NCI-H1694 (cell line): Measurements from ENCODE around the gene ARHGAP21.
"Not testable (repeated sequence)": the region's sequence is repeated elsewhere in the genome, so short reads cannot be mapped to it uniquely, and the experiment has no call there.

Source experiments
- DNase-seq: peaks from one replicate; lab custom pipeline; 2025; lab: John Stamatoyannopoulos, UW

Gene ARHGAP21

DNA sequence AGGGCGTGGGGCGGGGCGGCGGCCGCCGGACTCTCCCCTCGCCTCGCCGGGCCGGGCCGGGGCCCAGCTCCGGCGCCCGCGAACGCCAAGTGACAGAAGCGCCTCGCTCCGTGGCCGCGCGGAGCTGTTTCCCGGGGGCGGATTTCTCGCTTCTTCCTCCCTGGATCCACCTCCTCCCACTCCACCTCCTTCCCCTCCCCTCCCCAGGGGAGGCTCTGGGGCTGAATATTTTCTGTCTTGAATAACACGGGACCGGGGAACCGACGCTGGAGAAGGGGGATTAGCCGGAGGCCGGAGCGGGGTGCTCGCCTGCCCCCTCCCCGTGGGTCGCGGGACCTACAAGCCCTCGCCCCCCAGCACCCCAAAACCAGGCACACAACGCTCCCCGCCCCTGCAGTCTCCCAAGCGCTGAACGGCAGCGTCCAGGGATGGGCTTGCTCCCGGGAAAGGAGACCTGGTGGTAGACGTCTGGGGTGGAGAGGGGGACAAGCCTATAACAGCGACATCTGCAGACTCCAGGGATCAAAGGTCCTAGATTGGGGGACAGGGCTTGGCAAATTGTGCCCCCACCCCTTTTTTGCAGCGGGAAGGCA lies at the start of gene ARHGAP21:
ARHGAP21 (minus strand) TSS at position 100 of the 593 bp plus-strand sequence. CDS start 1,988 bp downstream, outside the sequence.
- DNase-seq: peak; percentile 40

DNA sequence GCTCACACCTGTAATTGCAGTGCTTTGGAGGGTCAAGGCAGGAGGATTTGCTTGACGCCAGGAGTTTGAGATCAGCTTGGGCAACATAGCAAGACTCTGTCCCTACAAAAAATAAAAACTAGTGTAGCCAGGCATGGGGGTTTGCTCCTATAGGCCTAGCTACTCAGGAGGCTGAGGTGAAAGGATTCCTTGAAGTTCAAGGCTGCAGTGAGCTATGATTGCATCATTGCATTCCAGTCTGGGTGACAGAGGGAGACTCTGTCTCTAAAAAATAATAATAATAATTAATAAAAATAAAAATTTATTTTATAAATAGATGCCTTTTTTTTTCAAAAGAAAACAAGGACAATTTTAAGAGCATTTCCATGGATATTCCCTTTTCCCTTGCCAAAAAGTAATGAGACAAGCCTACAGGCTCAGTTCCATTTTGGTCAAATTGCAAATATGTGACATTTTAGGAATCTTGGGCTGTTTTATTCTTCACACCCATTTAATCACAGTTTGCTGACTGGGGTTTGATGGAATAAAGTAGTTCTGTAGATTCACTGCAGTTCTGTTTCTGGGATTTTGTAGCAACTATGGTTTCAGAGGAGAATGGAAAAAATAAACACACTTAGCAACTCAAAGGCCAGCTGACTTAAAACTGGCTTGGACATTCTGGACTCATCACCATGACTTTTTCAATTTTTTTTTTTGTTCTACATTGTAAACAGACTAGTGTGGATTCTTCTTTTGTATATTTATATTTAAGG lies 48.4 kb upstream of the ARHGAP21 start:
- DNase-seq: no peak

DNA sequence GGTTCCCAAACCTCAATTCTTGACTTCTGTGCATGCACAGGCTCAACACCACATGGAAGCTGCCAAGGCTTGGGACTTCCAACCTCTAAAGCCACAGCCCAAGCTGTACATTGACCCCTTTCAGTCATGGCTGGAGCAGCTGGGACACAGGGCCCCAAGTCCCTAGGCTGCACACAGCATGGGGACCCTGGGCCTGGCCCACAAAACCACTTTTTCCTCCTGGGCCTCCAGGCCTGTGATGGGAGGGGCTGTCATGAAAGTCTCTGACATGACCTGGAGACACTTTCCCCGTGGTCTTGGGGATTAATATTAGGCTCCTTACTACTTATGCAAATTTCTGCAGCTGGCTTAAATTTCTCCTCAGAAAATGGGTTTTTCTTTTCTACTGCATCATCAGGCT lies 41.3 kb upstream of the ARHGAP21 start:
- DNase-seq: not testable (repeated sequence)

DNA sequence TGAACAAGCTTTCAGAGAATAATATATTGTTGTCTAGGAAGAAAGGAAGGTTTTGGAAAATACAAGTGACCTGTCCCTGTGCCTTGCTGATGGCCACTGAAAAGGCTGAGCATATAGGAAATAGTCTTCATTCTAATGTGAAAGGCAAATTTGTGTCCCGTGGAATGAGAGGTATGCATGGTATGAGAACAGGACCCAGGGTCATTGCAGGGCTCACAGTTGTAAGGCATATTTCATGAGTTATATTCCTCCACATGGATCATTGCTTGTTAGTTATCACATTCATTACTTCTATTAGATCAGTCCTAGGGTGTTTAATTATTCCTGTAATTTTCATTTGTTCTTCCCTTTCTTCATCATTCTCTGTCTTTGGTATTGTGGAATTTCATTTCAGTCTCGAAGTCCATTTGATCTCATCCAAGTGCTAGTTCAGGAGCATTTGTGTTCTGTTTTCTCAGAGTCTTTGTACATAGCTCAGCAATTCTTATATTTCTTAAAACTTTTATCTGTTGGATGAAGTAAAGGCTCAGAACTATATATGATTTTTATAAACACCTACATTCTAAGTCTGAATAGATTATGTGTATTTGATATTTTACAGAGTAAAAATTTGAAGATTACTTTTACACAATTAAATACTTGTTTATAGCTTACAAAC lies 39.4 kb upstream of the ARHGAP21 start:
- DNase-seq: no peak

DNA sequence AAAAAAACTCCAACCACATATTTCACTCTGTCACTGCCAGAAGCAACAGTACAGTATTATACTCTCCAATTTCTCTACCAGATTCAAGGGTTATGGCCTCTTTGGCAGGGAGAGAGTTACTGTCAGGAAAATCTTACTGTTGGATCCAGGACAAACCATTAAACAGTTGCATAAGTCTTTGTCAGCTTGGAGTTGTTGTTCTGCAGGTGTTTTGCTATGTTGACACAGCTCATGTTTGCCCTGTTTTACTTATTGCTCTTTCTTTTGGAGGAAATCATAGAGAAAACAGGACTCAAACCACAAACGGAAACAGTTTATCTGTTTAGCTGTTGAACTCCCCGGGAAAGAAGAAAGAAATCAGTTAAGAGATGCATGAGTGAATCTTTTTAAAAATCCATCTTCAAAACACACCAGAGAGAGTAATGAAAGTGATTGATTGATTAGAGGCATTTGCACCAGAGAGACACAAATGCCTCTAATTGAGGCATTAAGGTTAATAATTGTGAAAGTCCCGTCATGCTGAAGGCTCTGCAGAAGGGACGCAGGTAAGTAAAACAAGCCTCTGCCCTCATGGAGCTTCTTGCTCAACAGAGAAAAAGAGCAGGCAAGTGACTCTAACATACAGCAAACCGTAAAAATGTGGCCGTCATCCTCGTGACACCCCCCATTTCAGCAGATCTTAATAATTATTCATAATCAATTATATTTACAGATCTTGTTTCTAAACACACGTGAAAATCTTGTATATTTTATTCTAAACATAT lies 38.7 kb upstream of the ARHGAP21 start:
- no peak for DNase-seq

DNA sequence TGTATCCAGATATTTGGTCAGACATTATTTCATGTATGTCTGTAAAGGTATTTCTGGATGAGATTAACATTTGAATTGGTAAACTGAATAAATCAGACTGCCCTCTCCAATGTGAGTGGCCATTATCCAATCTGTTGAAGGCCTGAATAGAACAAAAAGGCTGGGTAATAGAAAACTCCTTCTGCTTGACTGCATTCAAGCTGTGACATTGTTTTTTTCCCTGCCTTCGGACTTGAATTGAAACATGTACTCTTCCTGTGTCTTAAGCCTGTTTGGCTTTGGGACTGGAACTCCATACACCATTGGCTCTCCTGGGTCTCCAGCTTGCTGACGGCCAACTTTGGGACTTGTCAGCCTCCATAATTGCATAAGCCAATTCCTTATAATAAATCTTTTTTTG lies 36.0 kb upstream of the ARHGAP21 start:
- no peak for DNase-seq

DNA sequence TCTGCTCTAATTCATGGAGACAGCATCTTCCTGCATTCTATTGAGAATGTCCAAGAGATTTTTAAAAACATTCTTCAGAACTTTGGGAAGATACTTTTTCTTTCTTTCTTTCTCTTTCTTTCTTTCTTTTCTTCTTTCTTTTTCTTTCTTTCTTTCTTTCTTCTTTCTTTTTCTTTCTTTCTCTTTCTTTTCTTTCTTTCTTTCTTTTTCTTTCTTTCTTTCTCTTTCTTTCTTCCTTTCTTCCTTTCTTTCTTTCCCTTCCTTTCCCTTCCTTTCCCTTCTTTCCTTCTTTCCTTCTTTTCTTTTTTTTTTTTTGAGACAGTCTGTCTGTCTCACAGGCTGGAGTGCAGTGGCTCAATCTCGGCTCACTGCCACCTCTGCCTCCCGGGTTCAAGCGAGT lies 34.6 kb upstream of the ARHGAP21 start:
- DNase-seq: not testable (repeated sequence)

DNA sequence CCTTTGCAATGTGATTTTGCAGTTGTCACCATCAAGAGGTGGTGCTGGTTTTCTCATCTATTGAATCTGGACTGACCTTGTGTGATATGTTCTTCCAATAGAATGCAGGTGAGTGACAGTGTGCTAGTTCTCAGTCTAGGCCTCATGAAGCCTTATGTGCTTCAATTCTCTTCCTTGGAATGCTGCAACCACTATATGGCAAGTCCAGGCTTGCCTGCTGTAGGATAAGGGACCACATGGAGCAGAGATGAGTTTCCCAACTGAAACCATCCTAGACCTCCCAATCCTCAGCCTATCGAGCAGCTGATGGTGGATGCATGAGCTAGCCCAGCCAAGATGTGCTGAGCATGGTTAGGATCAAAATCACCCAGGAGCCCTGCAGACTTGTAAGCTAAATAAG lies 32.6 kb upstream of the ARHGAP21 start:
- DNase-seq: no peak

DNA sequence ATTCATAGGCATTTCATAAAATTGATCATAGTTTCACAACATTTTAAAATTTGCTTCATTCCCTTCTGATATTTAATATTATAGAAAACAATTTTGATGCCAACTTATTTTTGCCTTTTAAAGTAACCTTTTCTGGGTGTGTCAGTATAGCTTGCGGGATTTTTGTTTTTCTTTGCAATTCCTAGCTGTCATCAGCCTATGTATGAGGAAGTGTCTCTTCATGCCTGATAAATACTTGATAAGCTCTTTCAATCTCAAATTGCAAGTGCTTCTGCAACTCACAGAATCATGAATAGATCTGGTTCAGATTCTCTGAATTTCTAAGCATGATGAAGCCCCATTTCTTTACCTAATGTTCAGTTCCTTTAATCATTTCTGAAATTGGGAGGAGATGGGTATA lies 28.0 kb upstream of the ARHGAP21 start:
- DNase-seq: no peak

DNA sequence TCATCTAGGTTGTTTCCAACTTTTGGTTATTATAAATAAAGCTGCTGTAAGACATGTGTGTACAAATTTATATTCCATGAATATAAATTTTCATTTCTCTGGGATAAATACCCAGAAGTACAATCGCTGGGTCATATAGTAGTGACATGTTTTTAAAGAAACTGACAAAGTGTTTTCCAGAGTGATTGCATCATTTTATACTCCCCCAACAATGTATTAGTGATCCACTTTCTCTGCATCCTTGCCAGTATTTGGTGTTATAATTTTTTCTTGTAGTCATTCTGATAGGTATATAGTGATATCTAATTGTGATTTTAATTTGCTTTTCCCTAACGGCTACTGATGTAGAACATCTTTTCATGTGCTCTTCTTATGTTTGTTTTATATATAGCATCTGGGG lies 27.0 kb upstream of the ARHGAP21 start:
- no peak for DNase-seq

DNA sequence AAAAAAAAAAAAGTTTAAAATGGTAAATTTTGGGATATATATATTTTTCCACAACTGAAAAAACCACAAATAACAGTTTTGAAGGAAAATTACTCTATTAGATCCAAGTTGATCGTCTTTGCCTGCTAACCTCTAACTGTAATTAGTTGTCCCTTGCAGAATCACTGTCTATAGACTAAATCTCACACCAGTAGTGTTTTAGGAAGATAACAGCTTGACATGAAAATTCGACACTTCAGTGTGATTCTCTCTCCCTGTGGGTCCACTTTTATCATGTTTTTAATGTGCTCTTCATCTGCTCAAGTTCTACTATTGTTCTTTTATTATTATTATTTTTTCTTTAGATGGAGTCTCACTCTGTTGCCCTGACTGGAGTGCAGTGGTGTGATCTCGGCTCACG lies 24.5 kb upstream of the ARHGAP21 start:
- DNase-seq: no peak

DNA sequence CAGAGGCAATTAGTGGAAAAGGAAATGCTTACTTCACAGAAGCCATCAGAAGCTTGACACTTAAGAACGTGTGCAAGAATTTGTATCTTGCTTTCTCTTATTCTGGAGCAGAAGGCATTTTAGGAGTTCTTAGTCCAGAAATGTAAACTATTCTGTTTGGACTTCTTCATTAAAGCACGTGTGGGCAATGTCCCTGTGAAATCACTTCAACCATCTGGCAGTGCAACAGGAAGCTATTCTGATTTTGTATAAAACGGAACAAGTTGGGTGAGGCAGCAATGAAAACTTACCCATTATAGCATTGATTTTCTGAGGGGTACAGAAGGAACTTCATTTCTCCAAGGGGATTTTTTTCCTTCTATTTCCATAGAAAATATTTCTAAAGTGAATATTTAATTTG lies 21.3 kb upstream of the ARHGAP21 start:
- DNase-seq: no peak

DNA sequence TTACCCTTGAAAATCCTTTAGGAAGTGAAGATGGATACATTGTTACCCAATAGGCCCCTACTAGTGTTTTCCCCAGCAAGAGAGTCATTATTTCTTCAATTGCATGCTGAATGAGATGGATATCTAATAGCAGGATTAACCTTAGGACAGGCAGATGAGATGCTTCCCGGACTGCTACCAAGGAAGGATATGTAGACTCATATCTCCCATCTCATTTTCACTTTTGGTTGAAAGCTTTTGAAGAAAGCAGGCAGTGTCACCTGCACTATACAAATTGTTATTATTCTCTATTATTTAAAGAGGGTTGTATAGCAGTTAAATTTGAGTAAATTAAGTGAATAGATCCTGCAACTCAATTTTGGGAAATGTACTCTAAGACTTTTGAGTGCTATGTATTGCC lies 17.0 kb upstream of the ARHGAP21 start:
- no peak for DNase-seq

DNA sequence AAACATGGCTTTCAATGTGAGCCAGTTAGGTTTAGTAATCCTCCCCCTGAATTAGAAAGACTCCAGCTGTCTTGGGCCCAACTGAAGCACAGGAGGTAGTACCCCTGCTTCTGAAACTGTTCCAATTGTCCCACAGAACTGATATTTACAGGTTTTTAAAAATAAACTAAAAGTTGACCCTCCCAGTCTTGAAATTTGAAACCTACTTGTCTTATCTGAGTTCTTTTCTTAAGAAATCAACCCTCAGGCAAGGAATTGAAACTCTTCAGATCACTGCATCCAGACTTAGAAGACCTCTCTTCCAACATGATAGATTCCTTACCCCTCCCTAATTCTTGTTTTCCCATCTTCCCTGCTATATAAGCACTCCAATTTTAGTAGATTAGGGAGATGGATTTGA lies 13.3 kb upstream of the ARHGAP21 start:
- DNase-seq: no peak

DNA sequence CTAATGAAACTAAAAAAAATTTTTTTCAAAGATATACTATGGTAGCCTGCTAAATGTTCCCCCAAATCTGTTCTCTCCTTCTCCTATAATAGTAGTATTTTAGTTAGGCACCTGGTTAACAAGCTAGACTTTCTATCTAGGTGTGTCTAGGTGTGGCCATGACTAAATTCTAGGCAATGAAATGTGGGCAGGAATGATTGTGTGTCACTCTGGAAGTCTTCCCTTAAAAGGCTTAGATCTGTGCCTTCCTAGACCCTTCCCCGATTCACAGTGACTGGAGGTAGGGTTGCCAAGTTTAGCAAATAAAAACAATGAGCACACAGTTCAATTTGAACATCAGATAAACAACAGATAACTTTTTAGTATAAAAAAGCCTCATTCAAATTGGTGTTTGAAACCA lies 8.3 kb upstream of the ARHGAP21 start:
- no peak for DNase-seq

DNA sequence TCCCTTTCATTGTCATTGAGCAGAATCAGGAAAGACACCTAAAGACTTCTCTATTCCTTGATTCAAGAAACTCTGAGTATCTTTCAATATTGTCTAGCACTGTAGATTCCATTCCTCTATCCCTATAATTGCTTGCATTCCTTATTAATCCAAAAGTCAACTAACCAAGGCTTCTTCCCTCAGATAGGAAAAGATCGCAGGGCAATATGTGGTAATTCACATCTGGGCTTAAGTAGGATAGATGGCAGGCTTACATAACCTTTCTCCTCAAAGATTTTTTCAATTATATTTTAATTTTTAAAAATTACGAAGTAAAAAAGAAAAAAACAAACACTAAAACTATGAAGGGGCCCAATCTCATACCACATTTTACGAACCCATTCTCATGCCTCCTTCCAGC lies 7.1 kb upstream of the ARHGAP21 start:
- no peak for DNase-seq

DNA sequence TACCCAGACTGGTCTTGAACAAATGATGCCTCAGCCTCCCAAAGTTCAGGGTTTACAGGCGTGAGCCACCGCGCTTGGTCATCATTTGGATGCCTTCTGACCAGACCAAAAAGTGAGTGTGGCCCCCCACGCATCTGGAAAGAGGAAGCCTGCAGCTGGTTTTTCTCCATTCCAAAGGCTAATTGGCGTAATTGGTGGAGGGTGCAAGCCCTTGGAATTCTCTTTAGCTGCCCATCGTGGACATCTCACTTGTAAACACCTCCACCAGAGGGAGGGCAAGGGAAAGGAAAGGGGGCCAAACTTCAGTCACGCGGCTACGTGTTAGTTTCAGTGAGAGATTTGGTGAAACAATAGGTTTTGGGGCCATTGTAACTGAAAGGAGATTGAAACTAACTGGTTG lies 4.1 kb upstream of the ARHGAP21 start:
- DNase-seq: no peak

DNA sequence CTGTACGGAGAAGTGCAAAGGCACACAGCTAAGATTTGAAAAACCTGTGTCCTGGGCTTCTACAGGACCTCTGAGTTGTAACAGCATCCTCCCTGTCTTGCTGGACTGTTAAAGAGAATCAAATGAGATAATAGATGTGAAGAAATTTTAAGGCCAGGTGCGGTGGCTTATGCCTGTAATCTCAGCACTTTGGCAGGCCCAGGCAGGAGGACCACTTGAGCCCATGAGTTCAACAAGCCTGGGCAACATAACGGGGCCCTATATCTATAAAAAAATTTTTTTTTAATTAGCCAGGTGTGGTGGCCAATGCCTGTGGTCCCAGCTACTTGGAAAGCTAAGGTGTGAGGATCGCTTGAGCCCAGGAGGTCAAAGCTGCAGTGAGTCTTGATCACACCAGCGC lies 2.9 kb upstream of the ARHGAP21 start:
- no peak for DNase-seq

DNA sequence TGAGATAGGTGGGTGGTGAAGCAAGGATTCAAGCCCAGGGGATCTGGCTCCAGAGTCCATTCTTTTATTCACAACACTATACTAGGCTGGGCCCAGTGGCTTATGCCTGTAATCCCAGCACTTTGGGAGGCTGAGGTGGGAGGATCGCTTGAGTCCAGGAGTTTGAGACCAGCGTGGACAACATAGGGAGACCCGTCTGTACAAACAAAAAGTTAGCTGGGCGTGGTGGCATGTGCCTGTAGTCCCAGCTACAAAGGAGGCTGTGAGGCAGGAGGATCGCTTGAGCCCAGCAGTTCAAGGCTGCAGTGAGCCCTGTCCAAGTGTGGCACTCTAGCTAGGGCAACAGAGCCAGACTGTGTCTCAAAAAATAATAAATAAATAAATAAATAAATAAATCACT lies 2.3 kb upstream of the ARHGAP21 start:
- not testable (repeated sequence) for DNase-seq

DNA sequence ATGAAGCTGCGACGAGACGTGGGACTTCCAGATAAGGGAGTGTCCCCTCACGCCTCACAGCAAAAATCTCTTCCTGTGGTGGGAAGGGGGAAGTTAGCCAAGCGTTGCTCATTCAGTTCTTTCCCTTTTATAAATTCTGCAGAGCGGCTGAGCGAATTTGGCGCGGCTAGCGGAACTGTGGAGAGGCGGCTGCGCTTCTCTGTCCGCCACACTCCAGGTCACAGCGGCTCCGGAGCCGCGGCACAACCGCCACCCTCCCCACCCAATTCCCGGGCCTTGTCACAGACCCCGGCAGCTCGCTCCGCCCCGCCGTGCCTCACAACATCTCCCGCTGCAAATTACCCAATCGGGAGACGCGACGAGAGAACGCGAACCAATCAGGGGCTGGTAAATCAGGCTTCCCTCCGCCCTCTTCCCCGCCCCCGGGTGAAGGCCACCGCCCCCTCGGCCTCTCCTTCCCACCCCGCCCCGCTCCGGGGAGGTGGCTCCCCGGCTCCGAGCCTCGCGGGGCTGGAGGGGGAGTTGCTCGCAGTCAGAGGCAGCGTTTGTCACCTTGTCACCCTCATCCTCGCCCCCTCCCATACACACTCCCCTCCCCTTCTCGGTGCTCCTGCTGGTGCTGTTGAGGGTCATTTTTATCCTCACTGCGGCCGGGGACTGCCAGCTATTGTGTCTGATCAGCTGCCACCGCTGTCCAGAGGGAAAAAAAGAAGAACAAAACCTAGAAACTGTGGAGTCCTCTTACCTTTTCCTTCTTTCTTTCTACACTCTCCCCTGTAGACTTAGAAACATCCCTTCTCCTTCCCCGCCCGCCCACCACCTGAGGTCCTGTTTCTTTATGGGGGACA lies 918 bp upstream of the ARHGAP21 start:
- DNase-seq: peak; percentile 90

DNA sequence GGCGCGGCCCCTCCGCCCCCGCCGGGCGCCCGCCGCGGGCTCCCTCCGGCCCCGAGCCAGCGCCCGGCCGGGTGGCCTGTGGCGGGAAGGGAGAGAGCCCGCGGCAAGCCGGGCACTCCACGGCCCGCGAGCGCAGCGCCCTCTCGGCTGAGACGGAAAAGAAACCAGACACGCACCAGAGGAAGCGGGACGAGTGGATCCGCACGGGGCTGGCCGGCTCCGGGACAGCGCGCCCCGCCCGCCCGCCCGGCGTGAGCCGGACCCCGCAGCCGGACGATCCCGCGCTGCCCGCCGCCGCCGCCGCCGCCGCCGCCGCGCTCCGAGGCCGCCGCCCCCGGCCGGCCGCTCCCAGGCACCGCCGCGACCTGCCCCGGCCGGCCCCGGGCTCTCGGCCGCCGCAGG lies 300 bp downstream of the ARHGAP21 start:
- no peak for DNase-seq
